Astrocyte of the cerebellum (primary cell): ENCODE results near the gene ALDH5A1.

Experiments
- DNase-seq: peaks from one replicate; pipeline ENCODE4 v3.0.0-alpha.2; 2011; ENCODE audit warnings: low read depth
- H3K4me3 ChIP-seq: 2 replicates; pipeline ENCODE4 v1.5.1; 2011; ENCODE audit warnings: mild to moderate bottlenecking, low read depth, low read length, moderate library complexity
- in situ Hi-C: cut with HindIII; loops from 2 replicates; pipeline ENCODE4 v1.10.0; 2017; ENCODE audit warnings: low sequenced_read_pairs
- TF ChIP-seq, protein P1 (sequence below): IDR thresholded peaks from 2 replicates; pipeline ENCODE4 v1.5.1; 2012; ENCODE audit warnings: low read length, low read depth, moderate library complexity, mild to moderate bottlenecking; ENCODE audit errors: missing control alignments

ALDH5A1 gene

DNA sequence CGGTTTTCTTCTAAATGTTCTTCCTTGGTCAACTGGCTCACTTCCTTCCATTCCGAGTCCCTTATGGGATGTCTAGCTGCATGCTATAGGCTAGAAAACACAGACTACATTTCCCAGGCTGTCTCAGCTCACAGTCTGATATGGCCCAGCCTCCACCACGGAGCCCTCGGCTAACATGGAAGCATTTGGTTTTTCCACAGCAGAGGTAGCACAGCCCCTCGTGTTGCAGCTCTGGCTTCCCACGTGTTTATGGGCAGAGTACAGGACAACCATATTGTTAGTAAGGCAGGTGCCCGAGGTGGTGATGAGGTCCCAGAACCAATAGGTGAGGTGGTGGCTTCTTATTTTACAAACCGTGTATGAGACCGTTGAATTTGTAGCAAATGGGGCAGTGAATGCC lies 14.1 kb upstream of the ALDH5A1 start:
- TF ChIP-seq, protein P1, sequence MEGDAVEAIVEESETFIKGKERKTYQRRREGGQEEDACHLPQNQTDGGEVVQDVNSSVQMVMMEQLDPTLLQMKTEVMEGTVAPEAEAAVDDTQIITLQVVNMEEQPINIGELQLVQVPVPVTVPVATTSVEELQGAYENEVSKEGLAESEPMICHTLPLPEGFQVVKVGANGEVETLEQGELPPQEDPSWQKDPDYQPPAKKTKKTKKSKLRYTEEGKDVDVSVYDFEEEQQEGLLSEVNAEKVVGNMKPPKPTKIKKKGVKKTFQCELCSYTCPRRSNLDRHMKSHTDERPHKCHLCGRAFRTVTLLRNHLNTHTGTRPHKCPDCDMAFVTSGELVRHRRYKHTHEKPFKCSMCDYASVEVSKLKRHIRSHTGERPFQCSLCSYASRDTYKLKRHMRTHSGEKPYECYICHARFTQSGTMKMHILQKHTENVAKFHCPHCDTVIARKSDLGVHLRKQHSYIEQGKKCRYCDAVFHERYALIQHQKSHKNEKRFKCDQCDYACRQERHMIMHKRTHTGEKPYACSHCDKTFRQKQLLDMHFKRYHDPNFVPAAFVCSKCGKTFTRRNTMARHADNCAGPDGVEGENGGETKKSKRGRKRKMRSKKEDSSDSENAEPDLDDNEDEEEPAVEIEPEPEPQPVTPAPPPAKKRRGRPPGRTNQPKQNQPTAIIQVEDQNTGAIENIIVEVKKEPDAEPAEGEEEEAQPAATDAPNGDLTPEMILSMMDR: no peak
- no peak overlapping the region for H3K4me3 ChIP-seq
- DNase-seq: no peak
- in situ Hi-C loops: no loop called here

DNA sequence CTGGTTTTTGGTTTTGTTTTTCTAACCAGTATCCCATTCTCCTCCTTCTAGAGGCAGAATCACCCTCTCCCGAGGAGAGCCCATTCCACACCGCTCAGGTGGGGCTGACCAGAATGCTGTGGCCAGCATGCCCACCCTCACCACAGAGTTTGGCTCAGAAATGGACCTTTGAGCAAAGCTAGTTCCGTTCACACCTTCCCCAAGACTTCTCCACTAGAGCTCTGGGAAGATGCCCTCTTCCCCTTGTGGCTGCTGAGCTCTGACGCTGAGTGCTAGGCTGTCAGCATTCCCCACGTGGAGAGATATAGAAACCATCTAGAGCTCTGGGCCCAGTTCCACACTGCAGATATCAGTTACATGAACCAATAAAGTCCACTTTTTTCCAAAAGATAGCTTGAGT lies 13.3 kb upstream of the ALDH5A1 start:
- in situ Hi-C loops: no loop called here
- TF ChIP-seq, protein P1: no peak
- H3K4me3 ChIP-seq: no peak overlapping the region
- no peak for DNase-seq

DNA sequence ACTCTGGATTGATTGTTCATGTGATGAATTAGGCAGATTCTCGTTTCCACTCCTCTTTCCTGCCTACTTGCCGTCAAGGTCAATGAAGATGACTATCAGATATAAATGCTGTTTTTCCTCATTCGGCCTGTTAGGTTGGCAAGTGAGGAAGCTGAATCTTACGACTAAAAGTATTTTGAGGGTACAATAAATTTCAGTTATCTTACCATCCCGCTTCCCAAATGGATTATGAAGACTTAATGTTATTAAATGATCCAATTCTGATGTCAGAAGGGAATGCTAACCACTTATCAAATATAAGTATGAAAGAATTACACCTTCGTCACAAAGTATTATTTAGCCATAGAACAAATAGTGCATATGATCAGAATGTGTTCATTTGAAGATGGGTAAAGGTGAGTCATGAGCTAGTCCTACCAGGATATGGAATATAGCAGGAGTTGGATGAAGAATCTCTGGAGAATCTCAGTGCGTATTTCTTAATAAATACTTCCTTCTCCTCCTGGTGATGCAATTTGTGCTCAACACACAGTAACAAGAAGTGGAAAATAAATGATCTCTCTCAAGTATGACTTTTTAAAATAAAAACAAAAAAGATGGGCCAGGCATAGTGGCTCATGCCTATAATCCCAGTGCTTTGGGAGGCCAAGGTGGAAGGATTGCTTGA lies 10.0 kb upstream of the ALDH5A1 start:
- no peak for DNase-seq
- H3K4me3 ChIP-seq: no peak overlapping the region
- in situ Hi-C loops: no loop called here
- TF ChIP-seq, protein P1: no peak

DNA sequence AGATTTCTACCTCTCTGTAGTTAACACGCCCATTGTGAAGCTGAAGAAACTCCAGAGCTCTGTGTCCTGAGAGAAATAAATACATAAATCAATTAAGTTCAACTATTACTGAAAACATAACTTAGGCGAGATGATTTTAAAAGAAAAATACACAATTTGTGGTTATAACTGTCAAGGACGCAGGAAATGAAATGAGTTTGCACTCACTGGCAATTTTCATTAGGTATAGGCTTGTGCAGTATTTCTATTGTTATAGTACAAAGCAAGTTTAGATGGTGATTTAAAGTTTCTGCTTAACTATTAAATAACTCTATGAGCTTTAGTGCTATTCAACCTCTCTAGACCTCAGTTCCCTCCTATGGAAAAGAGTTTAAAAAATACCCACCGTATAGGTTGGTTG lies 8.7 kb upstream of the ALDH5A1 start:
- in situ Hi-C loops: no loop called here
- no peak overlapping the region for H3K4me3 ChIP-seq
- DNase-seq: no peak
- TF ChIP-seq, protein P1: no peak

DNA sequence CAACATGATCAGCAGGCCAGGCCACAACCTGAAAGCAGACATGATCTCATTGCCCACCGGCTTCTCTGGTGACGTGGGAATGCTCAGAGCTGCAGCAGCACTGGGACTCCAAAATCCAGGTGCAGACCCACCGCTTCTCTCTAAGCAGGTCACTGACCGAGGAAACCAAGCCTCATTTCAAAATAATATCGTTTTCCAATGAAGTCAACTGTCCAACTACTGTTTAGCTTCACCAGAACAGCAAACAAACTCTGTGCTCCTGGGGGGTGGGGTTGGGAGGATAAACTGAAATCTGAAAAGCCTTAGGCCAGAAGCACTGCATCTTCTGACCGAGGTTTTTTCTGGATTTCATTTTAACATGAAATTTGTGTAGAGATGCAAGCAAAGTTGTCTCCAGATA lies 5.3 kb upstream of the ALDH5A1 start, which contains the start of gene GPLD1:
Gene GPLD1 (minus strand): TSS at position 109 of the 400 bp plus-strand sequence. CDS start 67 bp downstream, at position 42.
- in situ Hi-C loops: no loop called here
- H3K4me3 ChIP-seq: no peak within 1 kb of the TSS
- DNase-seq: no peak
- TF ChIP-seq, protein P1: no peak

DNA sequence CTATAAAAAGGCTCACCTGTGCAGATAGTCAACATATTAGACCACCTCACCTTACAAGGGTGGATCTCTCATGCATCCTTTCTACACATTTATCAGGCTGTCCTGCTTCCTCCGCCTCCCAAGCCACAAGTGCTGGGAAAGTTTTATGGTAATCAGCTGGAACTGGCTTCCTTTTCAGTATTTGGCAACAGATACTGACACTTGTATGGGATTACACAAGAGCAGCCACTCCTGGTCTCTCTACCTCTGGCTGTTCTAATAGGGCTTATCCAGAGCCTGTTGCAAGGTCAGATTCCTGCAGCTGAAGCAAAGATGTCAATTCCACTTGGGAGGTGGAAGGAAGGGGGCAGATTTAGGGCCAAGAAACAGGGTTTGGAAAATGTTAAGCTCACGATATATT lies 4.9 kb upstream of the ALDH5A1 start:
- H3K4me3 ChIP-seq: no peak overlapping the region
- peak; percentile 1 for DNase-seq
- TF ChIP-seq, protein P1: no peak
- in situ Hi-C loops: no loop called here
